ENCODE measurements around the gene PFN1. TPM values are rescaled to one million over a fixed set of nuclear protein-coding genes. Genes with fewer than 3 reads are reported as not detected.
A peak's percentile ranks its signal among the peaks of the same experiment; 100 is the strongest.

The PFN1 gene
- total and polyA plus RNA-seq, 2 of the 8 experiments (the other 6 are each of a cell fraction or from before 2014, with no cell fraction given) = 1,355 to 1,949 TPM

DNA sequence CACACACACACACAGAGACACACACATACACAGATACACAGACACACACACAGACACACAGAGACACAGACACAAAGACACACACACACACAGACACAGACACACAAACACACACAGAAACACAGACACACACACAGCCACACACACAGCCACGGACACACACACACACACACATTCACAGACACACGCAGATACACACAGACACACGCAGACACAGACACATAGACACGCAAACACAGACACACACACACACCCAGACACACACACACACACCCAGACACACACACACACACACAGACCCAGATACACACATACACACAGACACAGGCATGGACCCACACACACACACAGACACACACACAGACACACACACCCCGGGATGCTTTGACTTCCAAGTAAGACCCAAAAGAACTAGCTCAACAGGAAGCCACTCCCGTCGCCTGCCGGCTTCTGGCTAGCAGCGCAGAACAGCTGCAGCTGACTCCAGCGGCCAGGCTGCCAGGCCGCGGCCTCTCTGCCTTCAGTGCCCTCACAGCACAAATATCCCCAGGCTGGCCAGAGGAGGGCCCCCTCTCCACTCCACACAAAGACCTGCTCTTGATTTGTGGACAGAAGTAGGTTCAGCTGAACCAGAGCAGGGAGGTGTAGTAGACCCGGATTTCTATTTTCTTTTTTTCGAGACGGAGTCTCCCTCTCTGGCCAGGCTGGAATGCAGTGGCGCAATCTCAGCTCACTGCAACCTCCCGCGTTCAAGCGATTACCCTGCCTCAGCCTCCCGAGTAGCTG, 39.4 kb downstream of the PFN1 start (continued):
- TF ChIP-seq, protein P1, sequence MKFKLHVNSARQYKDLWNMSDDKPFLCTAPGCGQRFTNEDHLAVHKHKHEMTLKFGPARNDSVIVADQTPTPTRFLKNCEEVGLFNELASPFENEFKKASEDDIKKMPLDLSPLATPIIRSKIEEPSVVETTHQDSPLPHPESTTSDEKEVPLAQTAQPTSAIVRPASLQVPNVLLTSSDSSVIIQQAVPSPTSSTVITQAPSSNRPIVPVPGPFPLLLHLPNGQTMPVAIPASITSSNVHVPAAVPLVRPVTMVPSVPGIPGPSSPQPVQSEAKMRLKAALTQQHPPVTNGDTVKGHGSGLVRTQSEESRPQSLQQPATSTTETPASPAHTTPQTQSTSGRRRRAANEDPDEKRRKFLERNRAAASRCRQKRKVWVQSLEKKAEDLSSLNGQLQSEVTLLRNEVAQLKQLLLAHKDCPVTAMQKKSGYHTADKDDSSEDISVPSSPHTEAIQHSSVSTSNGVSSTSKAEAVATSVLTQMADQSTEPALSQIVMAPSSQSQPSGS (IDR thresholded peaks at IDR 0.05; ENCODE audit: low read length) = no peak
- no peak for TF ChIP-seq SAP30 (IDR thresholded peaks at IDR 0.05; ENCODE audit: insufficient read depth, insufficient replicate concordance, low read length)
- no peak for TF ChIP-seq RNF2 (IDR thresholded peaks at IDR 0.05; ENCODE audit: borderline replicate concordance, low read depth, low read length, missing control alignments, poor library complexity, severe bottlenecking)
- peak; percentile 86 to 87; a peak in 3 of 4 replicates for TF ChIP-seq SIN3A (conservative IDR thresholded peaks at IDR 0.05 in 1 of 2, IDR thresholded peaks at IDR 0.05 in 1 of 2; ENCODE audit: low read depth in 1 of 2, low read length in 2 of 2)
- peak; percentile 55 for TF ChIP-seq CEBPB (IDR thresholded peaks at IDR 0.05; ENCODE audit: low read depth, low read length)

Measured in H1 (cell line).